Upper lobe of right lung (tissue), 1 donor: ENCODE data around the gene HMGCS2. TPM values are rescaled to one million over a fixed set of nuclear protein-coding genes. Genes with fewer than 3 reads are reported as not detected.

Experiments used
- ATAC-seq: fragments of 200-7000 bp; cut with Tn5 transposase; one replicate; pipeline ENCODE4 v1.9.1; 2020; ENCODE audit warnings: mild to moderate bottlenecking, moderate library complexity
- DNase-seq: peaks from one replicate; pipeline ENCODE4 v3.0.0-alpha.2; 2020
- H3K27ac ChIP-seq: fragments of 200-600 bp; one replicate; pipeline ENCODE4 v1.8.0; 2022
- H3K27me3 ChIP-seq: fragments of 200-600 bp; one replicate; pipeline ENCODE4 v1.8.0; 2022; ENCODE audit warnings: mild to moderate bottlenecking
- H3K36me3 ChIP-seq: fragments of 200-600 bp; one replicate; pipeline ENCODE4 v1.8.0; 2022
- H3K4me1 ChIP-seq: fragments of 200-600 bp; one replicate; pipeline ENCODE4 v1.8.0; 2022
- H3K4me3 ChIP-seq: fragments of 200-600 bp; one replicate; pipeline ENCODE4 v1.8.0; 2022; ENCODE audit warnings: mild to moderate bottlenecking
- H3K9me3 ChIP-seq: fragments of 200-600 bp; one replicate; pipeline ENCODE4 v1.8.0; 2022
- CTCF ChIP-seq: fragments of 200-600 bp; IDR thresholded peaks from one replicate; pipeline ENCODE4 v1.8.0; 2022; ENCODE audit warnings: antibody characterized with exemption
- intact Hi-C: fragments of 100-400 bp; cut with DNase I; formaldehyde crosslinking; loops from one replicate; pipeline ENCODE4 v1.11.0; 2022
- total RNA-seq: library from RNA; stranded (reverse); fragmentation: NEBNext Ultra II Directional; extraction: Animal tissue kit (Norgen Biotek cat#: 25700); gene quantifications from one replicate; pipeline ENCODE4 v1.2.1, GENCODE V29; 2021
- donor health status: DM: no; HTN: yes; CAD: no; lungs with severe emphysema.

The HMGCS2 gene
- total RNA-seq, 1 donor from 2014 or later = not detected

GRCh38 chr1:119795261-119796200 is 26.8 kb upstream of the HMGCS2 start:
- Histone ChIP-seq H3K27me3 (no peaks in the 10 kb centered on the region), H3K9me3 (no peaks in the 10 kb centered on the region), H3K27ac (no peak overlapping the region), H3K4me3 (no peak overlapping the region), H3K36me3 (no peaks in the 10 kb centered on the region), H3K4me1 (no peaks in the 10 kb centered on the region)
- DNase-seq (no peak), ATAC-seq (no peak)
- no peak for TF ChIP-seq CTCF
- intact Hi-C loops = no loop called here

GRCh38 chr1:119794876-119795240 is 26.2 kb upstream of the HMGCS2 start:
- H3K27ac ChIP-seq = no peak overlapping the region
- ATAC-seq (no peak), DNase-seq (no peak)
- no peak for TF ChIP-seq CTCF
- no peaks in the 10 kb centered on the region for H3K27me3 ChIP-seq
- H3K4me1 ChIP-seq = no peaks in the 10 kb centered on the region
- H3K4me3 ChIP-seq = no peak overlapping the region
- intact Hi-C loops = no loop called here
- no peaks in the 10 kb centered on the region for H3K9me3 ChIP-seq
- no peaks in the 10 kb centered on the region for H3K36me3 ChIP-seq

GRCh38 chr1:119794230-119794875 is 25.6 kb upstream of the HMGCS2 start:
- H3K9me3 ChIP-seq = no peaks in the 10 kb centered on the region
- no peak overlapping the region for H3K27ac ChIP-seq
- ATAC-seq (no peak), DNase-seq (no peak)
- no peaks in the 10 kb centered on the region for H3K4me1 ChIP-seq
- no peak overlapping the region for H3K4me3 ChIP-seq
- TF ChIP-seq CTCF = no peak
- intact Hi-C loops = no loop called here
- H3K27me3 ChIP-seq = no peaks in the 10 kb centered on the region
- H3K36me3 ChIP-seq = no peaks in the 10 kb centered on the region

- DNase-seq (no peak), ATAC-seq (no peak)
- H3K4me3 ChIP-seq = no peak overlapping the region
These were observed 22.7 kb upstream of the HMGCS2 start for GRCh38 chr1:119791377-119791776.

More at GRCh38 chr1:119791377-119791776, 22.7 kb upstream of the HMGCS2 start:
- Histone ChIP-seq H3K9me3 (no peaks in the 10 kb centered on the region), H3K36me3 (no peaks in the 10 kb centered on the region), H3K4me1 (no peaks in the 10 kb centered on the region), H3K27ac (no peak overlapping the region), H3K27me3 (no peaks in the 10 kb centered on the region)
- intact Hi-C loops = no loop called here
- TF ChIP-seq CTCF = no peak
